ENCODE measurements around the gene GLIS1. TPM values are rescaled to one million over a fixed set of nuclear protein-coding genes. Genes with fewer than 3 reads are reported as not detected.

GLIS1 gene
- total and polyA plus RNA-seq, 2 of the 8 experiments (the other 6 are each of a cell fraction or from before 2014, with no cell fraction given) = 0.15 to 0.22 TPM

- peak overlapping the region; percentile 61; the same call in 1 of the 2 replicates for H2BK15ac ChIP-seq (ENCODE audit: low read length)
- no peak overlapping the region for H3K9ac ChIP-seq (replicated peaks in 1 of 4; ENCODE audit: extremely low read depth in 1 of 4, low read depth in 3 of 4, low read length in 3 of 4)
- peak overlapping the region; percentile 52; the same call in 1 of the 2 replicates for H2BK5ac ChIP-seq (ENCODE audit: low read depth, low read length)
- no peak overlapping the region for H2AK5ac ChIP-seq (ENCODE audit: low read depth, low read length)
- no peaks in the 10 kb centered on the region for H3K36me3 ChIP-seq (ENCODE audit: control insufficient read depth in 2 of 4, insufficient read depth in 4 of 4, low read length in 3 of 4)
- no peak overlapping the region for H3K4ac ChIP-seq (replicated peaks; ENCODE audit: insufficient read length, low read depth, low read length)
- no peak overlapping the region for H3K23ac ChIP-seq (ENCODE audit: insufficient read length)
- H2BK20ac ChIP-seq (ENCODE audit: low read length) = 0 out of 2 replicates have a peak overlapping the region, but pooled peaks have one; percentile 48
- no peak for FAIRE-seq
- DNase-seq (ENCODE audit: low read depth in 1 of 2, low spot score in 2 of 2) = no peak
- H3K27me3 ChIP-seq (replicated peaks in 1 of 4; ENCODE audit: control insufficient read depth in 3 of 4, extremely low read depth in 1 of 4, insufficient read depth in 3 of 4, low read length in 3 of 4) = peaks cover 0 to 3% (median 2%) of the 10 kb centered on the region in 4 experiments; a peak in 2 of 7 replicates
- WGBS, 2 experiments (ENCODE audit: extremely low coverage in 1 of 2, insufficient coverage in 1 of 2, insufficient read length in 1 of 2, insufficient replicate concordance in 2 of 2, low coverage in 1 of 2, low lambda C conversion rate in 2 of 2, missing lambda C conversion rate in 1 of 2) = 84% methylated on average over 14 of the region's 14 CpGs; no CpG with 5 or more reads in 1 of the 2 experiments
- H2BK12ac ChIP-seq (ENCODE audit: low read depth, low read length) = peak overlapping the region; percentile 39; the same call in 1 of the 2 replicates
- H3K4me1 ChIP-seq (replicated peaks in 1 of 4; ENCODE audit: control insufficient read depth in 3 of 4, insufficient read depth in 4 of 4, low read length in 3 of 4) = peaks cover 0 to 12% (median 3%) of the 10 kb centered on the region in 4 experiments; a peak in 5 of 7 replicates
- H4K8ac ChIP-seq (ENCODE audit: extremely low read depth, insufficient read depth, low read length) = no peak overlapping the region; the same call in 1 of the 2 replicates
- H3K23me2 ChIP-seq (ENCODE audit: low read depth, low read length) = no peaks in the 10 kb centered on the region
- H3K18ac ChIP-seq (ENCODE audit: extremely low read depth, low read length) = peak overlapping the region; percentile 32; the same call in 1 of the 2 replicates
- no peaks in the 10 kb centered on the region for H3K79me1 ChIP-seq (ENCODE audit: low read depth, low read length)
- H3K56ac ChIP-seq (replicated peaks; ENCODE audit: insufficient read length, low read depth, low read length) = no peak overlapping the region
- no peak overlapping the region for H4K91ac ChIP-seq (replicated peaks; ENCODE audit: insufficient read length, low read length)
- ChIA-PET POLR2A (ENCODE audit: partially characterized antibody) (no interaction called here), CTCF (ENCODE audit: partially characterized antibody) (interaction anchor here (1.2 to 9.7 kb wide), 9 partner anchors 11 to 200 kb away, joined by 3 to 264 read pairs (median 26); no protein-coding TSS in a partner anchor)
- H3K4me2 ChIP-seq (ENCODE audit: insufficient read depth in 1 of 2, low read depth in 2 of 2, low read length in 2 of 2) = no peak overlapping the region
- H3K4me3 ChIP-seq (ENCODE audit: extremely low read depth in 1 of 4, insufficient read depth in 2 of 4, low read depth in 3 of 4, low read length in 4 of 4) = no peak overlapping the region
- no peaks in the 10 kb centered on the region for H3K9me3 ChIP-seq (ENCODE audit: insufficient read depth in 2 of 2, low read depth in 1 of 2, low read length in 1 of 2)
- no peaks in the 10 kb centered on the region; a peak in 1 of 4 replicates for H3K79me2 ChIP-seq (ENCODE audit: control insufficient read depth in 1 of 2, insufficient read depth in 2 of 2, low read length in 2 of 2)
- H2BK120ac ChIP-seq (replicated peaks; ENCODE audit: low read depth, low read length) = no peak overlapping the region
- H3K27ac ChIP-seq (ENCODE audit: low read depth, low read length) = no peak overlapping the region
- no peaks in the 10 kb centered on the region for H4K20me1 ChIP-seq (replicated peaks in 1 of 2; ENCODE audit: control insufficient read depth in 1 of 2, insufficient read depth in 2 of 2, low read length in 2 of 2)
- no peak overlapping the region for H3K14ac ChIP-seq (ENCODE audit: insufficient read length)
- H4K5ac ChIP-seq (ENCODE audit: insufficient read length, low read depth, low read length) = no peak overlapping the region
- H2AFZ ChIP-seq (ENCODE audit: low read length) = no peak overlapping the region
- TF ChIP-seq E2F6 (IDR thresholded peaks at IDR 0.05) (no peak), SIX5 (IDR thresholded peaks at IDR 0.05; ENCODE audit: low read depth, low read length) (no peak), CHD2 (IDR thresholded peaks at IDR 0.05; ENCODE audit: low read length) (no peak), CTBP2 (IDR thresholded peaks at IDR 0.05; ENCODE audit: borderline replicate concordance, insufficient read depth, insufficient read length, low read length) (no peak), EP300 (IDR thresholded peaks at IDR 0.05; ENCODE audit: borderline replicate concordance in 1 of 2, low read depth in 2 of 2, low read length in 2 of 2) (no peak), GABPA (IDR thresholded peaks at IDR 0.05; ENCODE audit: borderline replicate concordance, insufficient read depth, low read length) (no peak), BCL11A (IDR thresholded peaks at IDR 0.05; ENCODE audit: low read depth in 2 of 2, low read length in 2 of 2) (no peak), NANOG (IDR thresholded peaks at IDR 0.05; ENCODE audit: insufficient read depth, low read depth, low read length, poor library complexity, severe bottlenecking) (no peak), SAP30 (IDR thresholded peaks at IDR 0.05; ENCODE audit: insufficient read depth, insufficient replicate concordance, low read length) (no peak), NRF1 (IDR thresholded peaks at IDR 0.05; ENCODE audit: low read depth, low read length) (no peak), BRCA1 (IDR thresholded peaks at IDR 0.05; ENCODE audit: low read depth, low read length) (no peak)
These were observed 256.4 kb downstream of the GLIS1 start for GRCh38 chr1:53482441-53483153.

All from H1 (cell line).